GM19035 (cell line): ENCODE results near the gene HS3ST3B1.

Experiments
- ATAC-seq: cut with Tn5 transposase; IDR thresholded peaks from one replicate; pipeline ENCODE4 v1.9.1; 2021; ENCODE audit not compliant: unreplicated experiment

The HS3ST3B1 gene

GRCh38 chr17:14320734-14321475 lies 20.0 kb downstream of the HS3ST3B1 start:
- ATAC-seq, result no peak

GRCh38 chr17:14321476-14321949 lies 20.6 kb downstream of the HS3ST3B1 start:
- ATAC-seq, result no peak

GRCh38 chr17:14321980-14322776 lies 21.3 kb downstream of the HS3ST3B1 start:
- no peak for ATAC-seq

- ATAC-seq, result no peak
Observed at GRCh38 chr17:14323522-14323981, 22.7 kb downstream of the HS3ST3B1 start.

- no peak for ATAC-seq
Observed at GRCh38 chr17:14325618-14326167, 24.8 kb downstream of the HS3ST3B1 start.

GRCh38 chr17:14329900-14330491 lies 29.1 kb downstream of the HS3ST3B1 start:
- ATAC-seq, result no peak

GRCh38 chr17:14330492-14330962 lies 29.6 kb downstream of the HS3ST3B1 start:
- no peak for ATAC-seq

- ATAC-seq, result no peak
Observed at GRCh38 chr17:14331225-14331981, 30.5 kb downstream of the HS3ST3B1 start.

- no peak for ATAC-seq
Observed at GRCh38 chr17:14331982-14332298, 31.1 kb downstream of the HS3ST3B1 start.

GRCh38 chr17:14332331-14332730 lies 31.4 kb downstream of the HS3ST3B1 start:
- ATAC-seq, result no peak

GRCh38 chr17:14333506-14333905 lies 32.6 kb downstream of the HS3ST3B1 start:
- no peak for ATAC-seq

GRCh38 chr17:14334276-14334840 lies 33.5 kb downstream of the HS3ST3B1 start:
- ATAC-seq, result no peak

- no peak for ATAC-seq
Observed at GRCh38 chr17:14334919-14335318, 34.0 kb downstream of the HS3ST3B1 start.

- no peak for ATAC-seq
Observed at GRCh38 chr17:14336418-14336817, 35.5 kb downstream of the HS3ST3B1 start.

- no peak for ATAC-seq
Observed at GRCh38 chr17:14337596-14338079, 36.8 kb downstream of the HS3ST3B1 start.

GRCh38 chr17:14340857-14341754 lies 40.2 kb downstream of the HS3ST3B1 start:
- ATAC-seq, result no peak

GRCh38 chr17:14341866-14342265 lies 41.0 kb downstream of the HS3ST3B1 start:
- ATAC-seq, result no peak

GRCh38 chr17:14346801-14347200 lies 45.9 kb downstream of the HS3ST3B1 start:
- no peak for ATAC-seq

- peak; percentile 78 for ATAC-seq
Observed at GRCh38 chr17:14351493-14351892, 50.6 kb downstream of the HS3ST3B1 start.
